Measurements from ENCODE around the gene NEK2. TPM values are rescaled to one million over a fixed set of nuclear protein-coding genes. Genes with fewer than 3 reads are reported as not detected.
"Not testable (repeated sequence)": the region's sequence is repeated elsewhere in the genome, so short reads cannot be mapped to it uniquely, and the experiment has no call there.

The NEK2 gene
- 18.0 and 18.2 TPM in 2 replicates for total RNA-seq

GRCh38 chr1:211675230-211676105, at the start of gene NEK2:
Gene NEK2 (minus strand): TSS chr1:211675621. CDS start chr1:211675479, 142 bp downstream.
- H3K36me3 Mint-ChIP-seq (ENCODE audit: low read depth), result peaks cover 16% of the 10 kb centered on the region
- peaks cover 28% of the 10 kb centered on the region for H3K4me1 Mint-ChIP-seq
- H3K27me3 Mint-ChIP-seq, result peaks cover 7% of the 10 kb centered on the region
- peak; percentile 97 for DNase-seq
- peak within 1 kb of the TSS; percentile 97 for H3K4me3 Mint-ChIP-seq
- no peaks in the 10 kb centered on the region for H3K9me3 Mint-ChIP-seq
- peak within 1 kb of the TSS; percentile 85 for H3K27ac Mint-ChIP-seq
- intact Hi-C loops (cut with micrococcal nuclease), result loop anchor here (1.0 to 2.0 kb wide), 4 partner anchors 97 to 610 kb away; partner anchors contain the start of genes DTL, INTS7, PPP2R5A and SLC30A1

DNA sequence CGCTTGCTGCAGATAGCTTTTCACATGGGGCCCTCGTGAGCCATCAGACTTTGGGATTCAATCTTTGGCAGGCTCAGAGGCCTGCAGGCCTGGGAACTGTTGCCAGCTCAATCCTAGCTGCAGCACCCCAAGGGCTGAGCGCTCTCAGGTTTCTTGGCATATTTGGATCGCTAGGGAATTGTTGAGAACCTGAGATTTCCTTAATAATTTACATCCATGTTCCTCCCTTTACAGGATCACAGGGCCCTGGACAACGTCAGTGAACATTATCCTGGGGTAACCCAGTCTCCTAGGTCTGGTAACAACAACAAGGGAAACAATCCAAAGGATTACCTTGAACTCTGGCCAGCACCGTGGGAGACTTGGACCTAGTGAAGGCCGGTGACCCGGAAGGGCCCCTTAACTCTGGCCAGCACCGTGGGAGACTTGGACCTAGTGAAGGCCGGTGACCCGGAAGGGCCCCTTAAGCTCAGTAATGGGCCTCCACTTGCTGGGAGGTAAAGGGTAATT, 49.3 kb upstream of the NEK2 start:
- Mint-ChIP-seq H3K4me3 (no peak overlapping the region), H3K27ac (no peak overlapping the region), H3K27me3 (peaks cover 14% of the 10 kb centered on the region), H3K9me3 (no peaks in the 10 kb centered on the region), H3K4me1 (no peaks in the 10 kb centered on the region), H3K36me3 (ENCODE audit: low read depth) (no peaks in the 10 kb centered on the region)
- intact Hi-C loops (cut with micrococcal nuclease), result no loop called here
- no peak for DNase-seq

GRCh38 chr1:211723273-211723672, 47.9 kb upstream of the NEK2 start:
- no peak for DNase-seq
- intact Hi-C loops (cut with micrococcal nuclease), result no loop called here
- Mint-ChIP-seq H3K36me3 (ENCODE audit: low read depth) (no peaks in the 10 kb centered on the region), H3K27me3 (peaks cover 19% of the 10 kb centered on the region), H3K4me1 (no peaks in the 10 kb centered on the region), H3K9me3 (no peaks in the 10 kb centered on the region), H3K27ac (no peak overlapping the region), H3K4me3 (no peak overlapping the region)

DNA sequence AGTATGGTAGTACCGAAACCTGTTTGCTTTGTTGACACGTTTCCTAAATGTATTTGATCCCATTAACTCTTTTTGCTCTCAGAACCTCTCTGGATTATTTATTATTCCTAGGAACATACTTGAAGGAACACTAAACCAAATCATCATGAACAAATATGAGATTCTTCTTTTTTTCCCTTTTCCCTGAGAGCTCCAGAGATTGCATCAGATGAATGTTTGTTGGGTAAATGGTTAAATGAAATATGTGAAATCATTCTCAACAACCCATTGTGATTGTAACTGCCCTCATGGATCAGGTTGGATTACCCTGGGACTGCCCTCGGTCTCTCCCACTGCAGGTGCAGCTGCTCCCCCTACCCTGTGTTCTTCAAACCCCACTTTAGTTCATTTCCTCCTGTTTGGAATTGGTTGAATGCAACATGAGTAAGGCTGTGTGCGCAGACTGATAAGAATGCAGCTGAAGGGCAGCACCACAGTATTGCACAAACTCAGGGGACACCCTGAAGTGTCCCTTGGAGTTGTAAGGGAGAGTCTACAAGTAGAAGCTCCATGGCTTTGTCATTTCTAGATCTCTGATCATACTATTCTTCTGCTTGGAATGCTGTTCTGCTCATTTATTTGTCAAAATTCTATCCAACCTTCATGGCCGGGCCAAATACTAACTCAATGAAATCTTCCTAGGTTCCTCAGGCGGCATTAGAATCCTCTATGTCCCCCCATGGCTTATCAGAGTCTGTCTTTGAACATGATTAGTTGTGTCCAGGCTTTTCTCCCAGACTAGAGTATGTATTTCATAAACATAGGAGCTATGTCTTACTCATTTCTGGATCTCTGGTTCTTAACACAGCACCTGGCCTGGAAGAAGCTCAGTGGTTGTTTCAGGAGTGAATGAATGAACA, 47.1 kb upstream of the NEK2 start:
- intact Hi-C loops (cut with micrococcal nuclease), result no loop called here

DNA sequence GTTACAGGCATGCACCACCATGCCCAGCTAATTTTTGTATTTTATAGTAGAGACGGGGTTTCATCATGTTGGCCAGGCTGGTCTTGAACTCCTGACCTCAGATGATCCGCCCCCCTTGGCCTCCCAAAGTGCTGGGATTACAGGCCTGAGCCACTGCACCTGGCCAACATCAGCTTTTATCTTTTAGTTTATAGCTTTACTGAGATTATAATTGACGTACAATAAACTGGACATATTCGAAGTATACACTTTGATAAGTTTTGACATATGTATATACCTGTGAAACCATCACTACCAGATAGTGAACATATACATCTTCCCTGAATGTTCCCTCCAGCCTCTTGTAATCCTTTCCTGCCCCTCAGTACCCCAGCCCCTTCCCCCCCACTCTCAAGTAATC, 41.1 kb upstream of the NEK2 start:
- H3K27me3 Mint-ChIP-seq, result peaks cover 15% of the 10 kb centered on the region
- H3K9me3 Mint-ChIP-seq; DNase-seq; H3K4me1 Mint-ChIP-seq; H3K4me3 Mint-ChIP-seq; H3K36me3 Mint-ChIP-seq (ENCODE audit: low read depth); H3K27ac Mint-ChIP-seq; intact Hi-C loops (cut with micrococcal nuclease): not testable (repeated sequence)

More for the DNA sequence above, 47.1 kb upstream of the NEK2 start:
- DNase-seq, result no peak
- Mint-ChIP-seq H3K4me1 (no peaks in the 10 kb centered on the region), H3K27me3 (peaks cover 23% of the 10 kb centered on the region), H3K36me3 (ENCODE audit: low read depth) (no peaks in the 10 kb centered on the region), H3K9me3 (no peaks in the 10 kb centered on the region), H3K4me3 (no peak overlapping the region), H3K27ac (no peak overlapping the region)

- Mint-ChIP-seq H3K9me3 (no peaks in the 10 kb centered on the region), H3K27me3 (peaks cover 11% of the 10 kb centered on the region), H3K4me1 (no peaks in the 10 kb centered on the region), H3K4me3 (no peak overlapping the region), H3K27ac (no peak overlapping the region), H3K36me3 (ENCODE audit: low read depth) (no peaks in the 10 kb centered on the region)
- DNase-seq, result no peak
- intact Hi-C loops (cut with micrococcal nuclease), result no loop called here
Measured at GRCh38 chr1:211715971-211716370, 40.5 kb upstream of the NEK2 start.

GRCh38 chr1:211714154-211714553, 38.7 kb upstream of the NEK2 start:
- DNase-seq, result no peak
- intact Hi-C loops (cut with micrococcal nuclease), result no loop called here
- H3K9me3 Mint-ChIP-seq, result no peaks in the 10 kb centered on the region
- no peak overlapping the region for H3K4me3 Mint-ChIP-seq
- H3K4me1 Mint-ChIP-seq, result no peaks in the 10 kb centered on the region
- no peak overlapping the region for H3K27ac Mint-ChIP-seq
- H3K27me3 Mint-ChIP-seq, result peaks cover 11% of the 10 kb centered on the region
- H3K36me3 Mint-ChIP-seq (ENCODE audit: low read depth), result no peaks in the 10 kb centered on the region

DNA sequence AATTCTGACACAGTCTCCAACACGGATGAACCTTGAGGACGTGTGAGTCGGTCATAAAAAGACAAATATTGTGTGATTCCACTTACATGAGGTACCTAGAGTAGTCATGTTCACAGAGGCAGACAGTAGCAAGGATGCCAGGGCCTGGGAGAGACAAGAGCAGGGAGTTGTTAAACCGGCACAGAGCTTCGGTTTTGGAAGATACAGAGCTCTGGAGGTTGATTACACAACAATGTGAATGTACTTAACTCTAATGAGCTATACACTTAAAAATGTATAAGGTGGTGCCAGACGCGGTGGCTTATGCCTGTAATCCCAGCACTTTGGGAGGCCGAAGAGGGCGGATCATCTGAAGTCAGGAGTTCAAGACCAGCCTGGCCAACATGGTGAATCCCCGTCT, 37.8 kb upstream of the NEK2 start:
- intact Hi-C loops (cut with micrococcal nuclease), result no loop called here
- DNase-seq, result no peak
- Mint-ChIP-seq H3K36me3 (ENCODE audit: low read depth) (no peaks in the 10 kb centered on the region), H3K4me3 (no peak overlapping the region), H3K27me3 (peaks cover 7% of the 10 kb centered on the region), H3K4me1 (no peaks in the 10 kb centered on the region), H3K9me3 (no peaks in the 10 kb centered on the region), H3K27ac (no peak overlapping the region)

DNA sequence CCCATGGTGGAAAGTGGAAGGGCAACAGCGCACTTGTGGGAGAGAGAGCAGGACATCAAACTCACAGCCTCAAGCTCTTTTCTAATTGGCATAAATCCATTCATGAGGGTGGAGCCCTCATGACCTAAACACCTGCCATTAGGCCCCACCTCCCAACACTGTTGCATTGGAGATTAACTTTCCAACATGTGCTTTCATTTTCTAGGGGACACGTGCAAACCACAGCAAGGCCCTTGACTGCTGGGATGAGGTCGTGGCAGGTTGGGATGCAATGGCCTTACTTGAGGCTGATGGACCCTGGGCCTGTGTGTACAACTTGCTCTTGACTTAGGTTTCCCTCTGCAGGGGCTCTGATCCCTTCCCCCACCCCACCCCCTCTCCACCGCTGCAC, 35.9 kb upstream of the NEK2 start:
- Mint-ChIP-seq H3K36me3 (ENCODE audit: low read depth) (no peaks in the 10 kb centered on the region), H3K27ac (no peak overlapping the region), H3K4me1 (no peaks in the 10 kb centered on the region), H3K4me3 (no peak overlapping the region), H3K27me3 (peaks cover 1% of the 10 kb centered on the region), H3K9me3 (no peaks in the 10 kb centered on the region)
- intact Hi-C loops (cut with micrococcal nuclease), result no loop called here
- DNase-seq, result no peak

DNA sequence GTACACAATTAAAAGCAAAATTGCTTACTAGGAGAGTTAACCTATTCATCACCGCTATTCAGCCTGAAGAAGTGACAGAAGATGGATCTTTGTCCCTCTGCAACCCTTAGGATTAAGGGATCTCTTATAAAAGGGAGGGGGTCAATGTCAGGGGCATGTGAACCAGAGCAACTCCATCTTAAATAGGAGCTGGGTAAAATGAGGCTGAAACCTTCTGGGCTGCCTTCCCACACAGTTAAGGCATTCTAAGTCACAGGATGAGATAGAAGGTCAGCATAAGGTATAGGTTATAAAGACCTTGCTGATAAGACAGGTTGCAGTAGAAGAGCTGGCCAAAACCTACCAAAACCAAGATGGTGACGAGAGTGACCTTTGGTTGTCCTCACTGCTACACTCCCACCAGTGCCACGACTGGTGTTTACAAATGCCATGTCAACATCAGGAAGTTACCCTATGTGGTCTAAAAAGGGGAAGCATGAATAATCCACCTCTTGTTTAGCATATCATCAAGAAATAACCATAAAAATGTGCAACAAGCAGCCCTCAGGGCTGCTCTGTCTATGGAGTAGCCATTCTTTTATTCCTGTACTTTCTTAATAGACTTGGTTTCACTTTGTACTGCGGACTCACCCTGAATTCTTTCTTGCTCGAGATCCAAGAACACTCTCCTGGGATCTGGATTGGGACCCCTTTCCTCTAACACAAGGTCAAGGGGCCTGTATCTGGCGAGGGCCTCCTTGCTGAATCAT, 35.3 kb upstream of the NEK2 start:
- Mint-ChIP-seq H3K27me3 (peaks cover 1% of the 10 kb centered on the region), H3K36me3 (ENCODE audit: low read depth) (no peaks in the 10 kb centered on the region), H3K4me1 (no peaks in the 10 kb centered on the region), H3K4me3 (no peak overlapping the region), H3K9me3 (no peaks in the 10 kb centered on the region), H3K27ac (no peak overlapping the region)
- no peak for DNase-seq
- intact Hi-C loops (cut with micrococcal nuclease), result no loop called here

- Mint-ChIP-seq H3K9me3 (no peaks in the 10 kb centered on the region), H3K27me3 (peaks cover 1% of the 10 kb centered on the region), H3K4me3 (no peak overlapping the region), H3K4me1 (no peaks in the 10 kb centered on the region), H3K36me3 (ENCODE audit: low read depth) (no peaks in the 10 kb centered on the region), H3K27ac (no peak overlapping the region)
- no peak for DNase-seq
- intact Hi-C loops (cut with micrococcal nuclease), result no loop called here
Measured at GRCh38 chr1:211708926-211709325, 33.5 kb upstream of the NEK2 start.

DNA sequence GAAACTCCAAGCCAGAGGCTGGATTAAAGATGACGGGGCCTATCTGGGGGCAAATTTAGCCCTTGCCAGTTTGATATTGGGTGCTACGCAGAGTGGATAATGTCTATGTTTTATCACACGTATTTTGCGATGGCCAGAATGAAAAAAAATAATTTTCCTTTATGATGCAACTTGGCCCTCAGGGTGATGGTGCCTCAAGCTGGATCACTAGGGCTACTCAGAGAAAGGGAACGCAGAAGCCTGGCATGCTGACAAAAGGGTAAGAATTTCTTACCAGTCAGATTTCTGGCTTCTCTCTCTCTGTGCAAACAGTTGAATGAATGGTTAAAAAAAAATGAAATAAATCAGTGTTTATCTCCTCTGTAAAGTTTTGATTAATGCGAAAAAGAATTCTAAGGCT, 32.6 kb upstream of the NEK2 start:
- H3K27ac Mint-ChIP-seq, result no peak overlapping the region
- no peaks in the 10 kb centered on the region for H3K4me1 Mint-ChIP-seq
- DNase-seq, result no peak
- intact Hi-C loops (cut with micrococcal nuclease), result no loop called here
- H3K36me3 Mint-ChIP-seq (ENCODE audit: low read depth), result no peaks in the 10 kb centered on the region
- H3K9me3 Mint-ChIP-seq, result no peaks in the 10 kb centered on the region
- H3K27me3 Mint-ChIP-seq, result peaks cover 6% of the 10 kb centered on the region
- no peak overlapping the region for H3K4me3 Mint-ChIP-seq

DNA sequence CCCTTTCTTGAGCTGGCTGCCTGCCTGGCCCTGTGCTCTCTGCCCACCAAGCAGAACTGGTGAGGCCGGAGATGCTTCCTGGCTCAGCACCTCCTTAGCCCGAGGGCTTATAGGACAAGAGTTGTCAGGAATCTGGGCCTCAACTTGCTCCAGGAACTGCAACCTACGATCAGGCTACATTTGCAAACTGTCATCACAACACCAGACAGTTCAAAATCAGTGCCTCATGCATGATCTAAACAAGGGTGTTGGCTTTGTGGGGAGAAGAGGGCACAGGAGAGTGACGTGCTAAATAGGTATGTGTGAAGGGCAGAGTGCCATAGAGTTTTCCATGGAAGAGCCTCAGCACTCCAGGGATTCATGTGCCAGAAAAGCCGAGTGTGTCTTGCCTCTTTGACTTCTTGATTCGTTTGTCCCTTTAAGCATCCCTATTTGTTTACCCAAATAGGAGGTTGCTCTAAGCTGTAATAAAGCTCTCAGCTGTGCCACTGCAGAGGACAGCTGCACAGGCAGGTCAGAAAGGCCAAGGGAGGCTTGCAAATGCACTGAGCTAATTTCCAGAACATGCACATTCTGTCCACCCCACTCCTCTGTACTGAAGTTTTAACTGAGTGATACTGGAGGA, 30.2 kb upstream of the NEK2 start:
- H3K27ac Mint-ChIP-seq, result no peak overlapping the region
- no peak for DNase-seq
- no peak overlapping the region for H3K4me3 Mint-ChIP-seq
- no peaks in the 10 kb centered on the region for H3K4me1 Mint-ChIP-seq
- no peaks in the 10 kb centered on the region for H3K36me3 Mint-ChIP-seq (ENCODE audit: low read depth)
- intact Hi-C loops (cut with micrococcal nuclease), result no loop called here
- H3K27me3 Mint-ChIP-seq, result peaks cover 16% of the 10 kb centered on the region
- H3K9me3 Mint-ChIP-seq, result no peaks in the 10 kb centered on the region

Measured in activated CD4-positive, alpha-beta T cell treated with anti-CD3 and anti-CD28 coated beads, Interleukin-2, amount 10 ng/mL, durations not matched to agents 24 days and 14 days (primary cell).